HCT116 (cell line): Measurements from ENCODE around the gene LRRC4. TPM values are rescaled to one million over a fixed set of nuclear protein-coding genes. Genes with fewer than 3 reads are reported as not detected.

Experiments
- ATAC-seq: fragments of 200-7000 bp; cut with Tn5 transposase; 2 replicates; pipeline ENCODE4 v1.9.1; 2020; ENCODE audit warnings: mild to moderate bottlenecking, moderate library complexity
- BruUV-seq: library from RNA; stranded (reverse); fragments of 400-500 nt; replicated peaks from 2 replicates; lab custom pipeline; 2021; lab: Mats Ljungman, UMichigan
- CTCF ChIA-PET: fragments of 300-600 bp; sonication (Branson Sonifier 250); formaldehyde crosslinking; loops from one replicate; lab custom pipeline; 2021; ENCODE audit warnings: antibody characterized with exemption; lab: Charles Lee
- POLR2A ChIA-PET: fragments of 300-600, 350-600 bp; sonication (Branson Sonifier 250); formaldehyde crosslinking; loops from one replicate; lab custom pipeline; 2021; ENCODE audit warnings: antibody characterized with exemption; lab: Charles Lee
- RAD21 ChIA-PET, 2 experiments: fragments of 300-600 bp; sonication (Branson Sonifier 250); formaldehyde crosslinking; loops; one replicate each; lab custom pipeline; 2023; ENCODE audit warnings: low total read pairs in 2 of 2; ENCODE audit not compliant: uncharacterized antibody in 2 of 2, unreplicated experiment in 2 of 2, low non-redundant PET in 1 of 2; lab: Charles Lee
- DNase-seq: peaks from one replicate; pipeline ENCODE4 v3.0.0-alpha.2; 2010; ENCODE audit warnings: low read depth, low spot score
- H2AFZ ChIP-seq: fragments of 200-600 bp; shearing (Covaris generic), sonication (generic); 2 replicates; pipeline ENCODE4 v1.6.1; 2017; ENCODE audit warnings: low read depth, mixed run types, mixed read lengths, antibody characterized with exemption, low read length; ENCODE audit not compliant: poor library complexity, severe bottlenecking
- H3K27ac ChIP-seq: 2 replicates; pipeline ENCODE4 v1.5.1; 2012; ENCODE audit warnings: low read depth, low read length
- H3K27me3 ChIP-seq: fragments of 200-600 bp; sonication (generic); 2 replicates; pipeline ENCODE4 v1.6.1; 2016; ENCODE audit warnings: mixed run types, low read length, mixed read lengths; ENCODE audit not compliant: insufficient read depth
- H3K36me3 ChIP-seq, 2 experiments: fragments of 200-500 bp in 1 of 2; fragments of 200-600 bp in 1 of 2; sonication (Bioruptor generic) in 1 of 2; sonication (generic) in 1 of 2; 2 replicates each; pipeline versions ENCODE4 v1.5.1 to v1.6.1; 2014 to 2016; ENCODE audit warnings: low read length in 2 of 2, inconsistent platforms in 1 of 2, mixed read lengths in 1 of 2, mixed run types in 1 of 2; ENCODE audit not compliant: insufficient read depth in 2 of 2, control insufficient read depth in 1 of 2
- H3K4me1 ChIP-seq, 2 experiments: fragments of 200-600 bp in 1 of 2; sonication (generic) in 1 of 2; 2 replicates each; pipeline versions ENCODE4 v1.5.1 to v1.6.1; 2012 to 2017; ENCODE audit warnings: low read length in 2 of 2, inconsistent platforms in 1 of 2, mild to moderate bottlenecking in 1 of 2, mixed read lengths in 1 of 2, mixed run types in 1 of 2, moderate library complexity in 1 of 2; ENCODE audit not compliant: insufficient read depth in 2 of 2, control insufficient read depth in 1 of 2
- H3K4me2 ChIP-seq: fragments of 200-600 bp; sonication (generic); 2 replicates; pipeline ENCODE4 v1.6.1; 2017; ENCODE audit warnings: mixed run types, low read length, mixed read lengths
- H3K4me3 ChIP-seq, 2 experiments: fragments of 200-600 bp in 1 of 2; sonication (generic) in 1 of 2; replicated peaks in 1 of 2; 2 replicates each; pipeline ENCODE4 v1.5.1; 2011 to 2016; ENCODE audit warnings: low read length in 2 of 2, control low read depth in 1 of 2, low read depth in 1 of 2, mild to moderate bottlenecking in 1 of 2, mixed read lengths in 1 of 2, mixed run types in 1 of 2
- H3K79me2 ChIP-seq: fragments of 200-600 bp; sonication (generic); 2 replicates; pipeline ENCODE4 v1.6.1; 2017; ENCODE audit warnings: mild to moderate bottlenecking, mixed run types, low read length, moderate library complexity, mixed read lengths; ENCODE audit not compliant: insufficient read depth
- H3K9ac ChIP-seq: fragments of 200-600 bp; sonication (generic); 2 replicates; pipeline ENCODE4 v1.6.1; 2016; ENCODE audit warnings: low read length, mixed read lengths
- H3K9me2 ChIP-seq: fragments of 200-600 bp; sonication (generic), shearing (Covaris generic); 2 replicates; pipeline ENCODE4 v1.6.1; 2017; ENCODE audit warnings: mixed run types, mild to moderate bottlenecking, moderate library complexity; ENCODE audit not compliant: insufficient read depth
- H3K9me3 ChIP-seq, 2 experiments: fragments of 200-500 bp in 1 of 2; fragments of 200-600 bp in 1 of 2; sonication (Bioruptor generic) in 1 of 2; sonication (generic) in 1 of 2; 2 replicates each; pipeline ENCODE4 v1.6.1; 2014 to 2017; ENCODE audit warnings: low read length in 2 of 2, mixed read lengths in 2 of 2, inconsistent platforms in 1 of 2, low read depth in 1 of 2, mild to moderate bottlenecking in 1 of 2, mixed run types in 1 of 2, moderate library complexity in 1 of 2; ENCODE audit not compliant: control insufficient read depth in 1 of 2, insufficient read depth in 1 of 2
- H4K20me1 ChIP-seq: fragments of 200-600 bp; sonication (generic), shearing (Covaris generic); 2 replicates; pipeline ENCODE4 v1.6.1; 2017; ENCODE audit warnings: mixed run types, mild to moderate bottlenecking, moderate library complexity; ENCODE audit not compliant: insufficient read depth
- CBX3 ChIP-seq: IDR thresholded peaks from 2 replicates; pipeline ENCODE4 v1.6.1; 2012; ENCODE audit warnings: low read depth
- CEBPB ChIP-seq: IDR thresholded peaks from 2 replicates; pipeline ENCODE4 v1.6.1; 2012; ENCODE audit warnings: low read depth
- CTCF ChIP-seq, 3 experiments: fragments of 200-600 bp in 1 of 3; sonication (generic) in 1 of 3; IDR thresholded peaks in 2 of 3; conservative IDR thresholded peaks in 1 of 3; 2 replicates each; pipeline ENCODE4 v1.5.1; 2012 to 2017; ENCODE audit warnings: low read depth in 2 of 3, low read length in 2 of 3, antibody characterized with exemption in 1 of 3, borderline replicate concordance in 1 of 3, control low read depth in 1 of 3, mild to moderate bottlenecking in 1 of 3, mixed read lengths in 1 of 3, mixed run types in 1 of 3, moderate library complexity in 1 of 3; ENCODE audit not compliant: insufficient read depth in 1 of 3
- EGR1 ChIP-seq: IDR thresholded peaks from 2 replicates; pipeline ENCODE4 v1.6.1; 2012; ENCODE audit warnings: low read depth
- ELF1 ChIP-seq: IDR thresholded peaks from 2 replicates; pipeline ENCODE4 v1.6.1; 2012; ENCODE audit warnings: low read depth, borderline replicate concordance
- EZH2 ChIP-seq: fragments of 200-600 bp; sonication (generic); IDR thresholded peaks from 2 replicates; pipeline ENCODE4 v1.6.1; 2017; ENCODE audit warnings: antibody characterized with exemption, mixed run types
- MAX ChIP-seq: IDR thresholded peaks from 2 replicates; pipeline ENCODE4 v1.6.1; 2012
- POLR2A ChIP-seq: IDR thresholded peaks from 2 replicates; pipeline ENCODE4 v1.7.0; 2011; ENCODE audit warnings: borderline replicate concordance; ENCODE audit not compliant: insufficient read depth, insufficient read length; ENCODE audit errors: extremely low read depth
- POLR2AphosphoS5 ChIP-seq: IDR thresholded peaks from 2 replicates; pipeline ENCODE4 v1.6.1; 2011; ENCODE audit warnings: mild to moderate bottlenecking, low read depth, low read length, moderate library complexity
- RAD21 ChIP-seq: IDR thresholded peaks from 2 replicates; pipeline ENCODE4 v1.6.1; 2012; ENCODE audit warnings: low read depth, mild to moderate bottlenecking
- SIN3A ChIP-seq: IDR thresholded peaks from 2 replicates; pipeline ENCODE4 v1.6.1; 2012; ENCODE audit warnings: low read depth
- SP1 ChIP-seq: IDR thresholded peaks from 2 replicates; pipeline ENCODE4 v1.6.1; 2012; ENCODE audit warnings: low read depth
- SRF ChIP-seq: IDR thresholded peaks from 2 replicates; pipeline ENCODE4 v1.6.1; 2012; ENCODE audit warnings: low read depth
- TCF7L2 ChIP-seq: IDR thresholded peaks from 2 replicates; pipeline ENCODE4 v1.7.0; 2011; ENCODE audit warnings: borderline replicate concordance, inconsistent platforms; ENCODE audit not compliant: insufficient read depth, insufficient read length; ENCODE audit errors: extremely low read depth
- YY1 ChIP-seq: IDR thresholded peaks from 2 replicates; pipeline ENCODE4 v1.6.1; 2011; ENCODE audit warnings: low read length, low read depth, moderate library complexity, mild to moderate bottlenecking; ENCODE audit not compliant: insufficient replicate concordance; ENCODE audit errors: extremely low read depth
- ZNF274 ChIP-seq: fragments of 200-500 bp; sonication (Bioruptor generic); IDR thresholded peaks from 2 replicates; pipeline ENCODE4 v1.6.1; 2014; ENCODE audit warnings: mild to moderate bottlenecking, low read depth, low read length, inconsistent platforms
- intact Hi-C: fragments of 100-400 bp; cut with micrococcal nuclease; formaldehyde crosslinking; loops from 2 replicates; pipeline ENCODE4 v1.10.0; 2022
- total RNA-seq: library from RNA; stranded (reverse); gene quantifications from one replicate; pipeline ENCODE4 v1.2.1, GENCODE V29; 2021; ENCODE audit not compliant: unreplicated experiment
- TF ChIP-seq, protein P1 (sequence below): IDR thresholded peaks from 2 replicates; pipeline ENCODE4 v1.6.1; 2012
- TF ChIP-seq, protein P2 (sequence below): IDR thresholded peaks from 2 replicates; pipeline ENCODE4 v1.6.1; 2012; ENCODE audit warnings: low read depth
- TF ChIP-seq, protein P3 (sequence below): IDR thresholded peaks from 2 replicates; pipeline ENCODE4 v1.6.1; 2011; ENCODE audit warnings: mild to moderate bottlenecking, low read length, moderate library complexity; ENCODE audit not compliant: insufficient replicate concordance; ENCODE audit errors: extremely low read depth

Gene LRRC4
- total RNA-seq, 1 experiment from 2014 or later: not detected

- DNase-seq (no peak), ATAC-seq (no peak)
- Histone ChIP-seq H3K36me3 (peaks cover 3 to 8% of the 10 kb centered on the region in 2 experiments; a peak in 2 of 4 replicates), H3K9me3 (no peaks in the 10 kb centered on the region), H4K20me1 (no peaks in the 10 kb centered on the region), H2AFZ (no peak overlapping the region), H3K4me2 (no peak overlapping the region), H3K4me1 (no peaks in the 10 kb centered on the region), H3K27me3 (no peaks in the 10 kb centered on the region), H3K79me2 (no peaks in the 10 kb centered on the region), H3K27ac (no peak overlapping the region), H3K4me3 (no peak overlapping the region), H3K9ac (no peak overlapping the region), H3K9me2 (no peaks in the 10 kb centered on the region)
- CTCF ChIA-PET: no interaction called here
- intact Hi-C loops: no loop called here
- POLR2A ChIA-PET: no interaction called here
- TF ChIP-seq SP1 (no peak), SRF (no peak), POLR2AphosphoS5 (no peak), YY1 (no peak), RAD21 (no peak), TCF7L2 (no peak), CBX3 (no peak), ZNF274 (no peak), ELF1 (no peak), EGR1 (no peak), CTCF (IDR thresholded peaks at IDR 0.05 in 2 of 3, conservative IDR thresholded peaks at IDR 0.05 in 1 of 3; ENCODE audit: borderline replicate concordance in 1 of 3, insufficient read depth in 1 of 3, low read depth in 2 of 3, low read length in 2 of 3) (no peak), SIN3A (no peak), CEBPB (no peak), EZH2 (no peak), POLR2A (no peak), MAX (no peak)
- TF ChIP-seq, protein P1, sequence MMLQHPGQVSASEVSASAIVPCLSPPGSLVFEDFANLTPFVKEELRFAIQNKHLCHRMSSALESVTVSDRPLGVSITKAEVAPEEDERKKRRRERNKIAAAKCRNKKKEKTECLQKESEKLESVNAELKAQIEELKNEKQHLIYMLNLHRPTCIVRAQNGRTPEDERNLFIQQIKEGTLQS: no peak
- TF ChIP-seq, protein P2, sequence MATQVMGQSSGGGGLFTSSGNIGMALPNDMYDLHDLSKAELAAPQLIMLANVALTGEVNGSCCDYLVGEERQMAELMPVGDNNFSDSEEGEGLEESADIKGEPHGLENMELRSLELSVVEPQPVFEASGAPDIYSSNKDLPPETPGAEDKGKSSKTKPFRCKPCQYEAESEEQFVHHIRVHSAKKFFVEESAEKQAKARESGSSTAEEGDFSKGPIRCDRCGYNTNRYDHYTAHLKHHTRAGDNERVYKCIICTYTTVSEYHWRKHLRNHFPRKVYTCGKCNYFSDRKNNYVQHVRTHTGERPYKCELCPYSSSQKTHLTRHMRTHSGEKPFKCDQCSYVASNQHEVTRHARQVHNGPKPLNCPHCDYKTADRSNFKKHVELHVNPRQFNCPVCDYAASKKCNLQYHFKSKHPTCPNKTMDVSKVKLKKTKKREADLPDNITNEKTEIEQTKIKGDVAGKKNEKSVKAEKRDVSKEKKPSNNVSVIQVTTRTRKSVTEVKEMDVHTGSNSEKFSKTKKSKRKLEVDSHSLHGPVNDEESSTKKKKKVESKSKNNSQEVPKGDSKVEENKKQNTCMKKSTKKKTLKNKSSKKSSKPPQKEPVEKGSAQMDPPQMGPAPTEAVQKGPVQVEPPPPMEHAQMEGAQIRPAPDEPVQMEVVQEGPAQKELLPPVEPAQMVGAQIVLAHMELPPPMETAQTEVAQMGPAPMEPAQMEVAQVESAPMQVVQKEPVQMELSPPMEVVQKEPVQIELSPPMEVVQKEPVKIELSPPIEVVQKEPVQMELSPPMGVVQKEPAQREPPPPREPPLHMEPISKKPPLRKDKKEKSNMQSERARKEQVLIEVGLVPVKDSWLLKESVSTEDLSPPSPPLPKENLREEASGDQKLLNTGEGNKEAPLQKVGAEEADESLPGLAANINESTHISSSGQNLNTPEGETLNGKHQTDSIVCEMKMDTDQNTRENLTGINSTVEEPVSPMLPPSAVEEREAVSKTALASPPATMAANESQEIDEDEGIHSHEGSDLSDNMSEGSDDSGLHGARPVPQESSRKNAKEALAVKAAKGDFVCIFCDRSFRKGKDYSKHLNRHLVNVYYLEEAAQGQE: no peak
- TF ChIP-seq, protein P3, sequence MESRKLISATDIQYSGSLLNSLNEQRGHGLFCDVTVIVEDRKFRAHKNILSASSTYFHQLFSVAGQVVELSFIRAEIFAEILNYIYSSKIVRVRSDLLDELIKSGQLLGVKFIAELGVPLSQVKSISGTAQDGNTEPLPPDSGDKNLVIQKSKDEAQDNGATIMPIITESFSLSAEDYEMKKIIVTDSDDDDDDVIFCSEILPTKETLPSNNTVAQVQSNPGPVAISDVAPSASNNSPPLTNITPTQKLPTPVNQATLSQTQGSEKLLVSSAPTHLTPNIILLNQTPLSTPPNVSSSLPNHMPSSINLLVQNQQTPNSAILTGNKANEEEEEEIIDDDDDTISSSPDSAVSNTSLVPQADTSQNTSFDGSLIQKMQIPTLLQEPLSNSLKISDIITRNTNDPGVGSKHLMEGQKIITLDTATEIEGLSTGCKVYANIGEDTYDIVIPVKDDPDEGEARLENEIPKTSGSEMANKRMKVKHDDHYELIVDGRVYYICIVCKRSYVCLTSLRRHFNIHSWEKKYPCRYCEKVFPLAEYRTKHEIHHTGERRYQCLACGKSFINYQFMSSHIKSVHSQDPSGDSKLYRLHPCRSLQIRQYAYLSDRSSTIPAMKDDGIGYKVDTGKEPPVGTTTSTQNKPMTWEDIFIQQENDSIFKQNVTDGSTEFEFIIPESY: no peak
- no TSS peak for BruUV-seq
- RAD21 ChIA-PET: no interaction called here
Measured at GRCh38 chr7:127995881-127996215, 35.4 kb downstream of the LRRC4 start.
